ENCODE measurements around the gene USP54. TPM values are rescaled to one million over a fixed set of nuclear protein-coding genes. Genes with fewer than 3 reads are reported as not detected.

Gene USP54
- total RNA-seq, 4 donors from 2014 or later: 10.6 to 73.7 (median 40.5) TPM

GRCh38 chr10:73629165-73629564, 38.0 kb upstream of the USP54 start:
- no peak overlapping the region for H3K4me3 ChIP-seq
- H3K27me3 ChIP-seq: no peaks in the 10 kb centered on the region
- no peaks in the 10 kb centered on the region for H3K4me1 ChIP-seq
- intact Hi-C loops (cut with DNase I; ENCODE audit: low total_unique reads): no loop called here
- no peaks in the 10 kb centered on the region for H3K36me3 ChIP-seq
- no peak for DNase-seq
- H3K9me3 ChIP-seq: no peaks in the 10 kb centered on the region
- H3K27ac ChIP-seq: no peak overlapping the region
- TF ChIP-seq CTCF (IDR thresholded peaks at IDR 0.05) (no peak), POLR2A (IDR thresholded peaks at IDR 0.05) (no peak)

- no peaks in the 10 kb centered on the region for H3K4me1 ChIP-seq
- no peak overlapping the region for H3K4me3 ChIP-seq
- TF ChIP-seq CTCF (IDR thresholded peaks at IDR 0.05) (no peak), POLR2A (IDR thresholded peaks at IDR 0.05) (no peak)
- no peaks in the 10 kb centered on the region for H3K36me3 ChIP-seq
- no peak overlapping the region for H3K27ac ChIP-seq
- intact Hi-C loops (cut with DNase I; ENCODE audit: low total_unique reads): no loop called here
- H3K9me3 ChIP-seq: no peaks in the 10 kb centered on the region
- H3K27me3 ChIP-seq: no peaks in the 10 kb centered on the region
- DNase-seq: no peak
Observed at GRCh38 chr10:73628405-73628804, 37.3 kb upstream of the USP54 start.

DNA sequence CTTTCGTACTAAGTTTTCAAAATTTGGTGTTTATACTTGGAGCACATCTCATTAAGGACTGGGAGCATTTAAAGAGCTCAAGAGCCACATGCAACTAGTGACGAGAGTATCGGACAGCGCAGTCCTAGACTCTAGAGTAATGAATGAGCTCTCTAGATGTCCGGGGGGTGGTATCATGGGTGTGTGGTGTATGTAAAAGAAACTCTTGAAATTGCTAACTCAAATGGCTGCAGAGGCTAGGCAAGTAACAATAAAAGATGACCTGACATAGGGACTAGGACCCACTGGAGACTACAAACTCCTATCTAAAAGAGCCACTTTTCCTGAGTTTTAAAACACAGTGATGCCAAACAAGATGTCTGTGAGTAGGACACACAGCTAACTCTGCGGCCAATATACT, 36.2 kb upstream of the USP54 start:
- no peaks in the 10 kb centered on the region for H3K36me3 ChIP-seq
- no peak for DNase-seq
- no peak overlapping the region for H3K4me3 ChIP-seq
- H3K27me3 ChIP-seq: no peaks in the 10 kb centered on the region
- no peak overlapping the region for H3K27ac ChIP-seq
- no peaks in the 10 kb centered on the region for H3K9me3 ChIP-seq
- TF ChIP-seq CTCF (IDR thresholded peaks at IDR 0.05) (no peak), POLR2A (IDR thresholded peaks at IDR 0.05) (no peak)
- intact Hi-C loops (cut with DNase I; ENCODE audit: low total_unique reads): no loop called here
- H3K4me1 ChIP-seq: no peaks in the 10 kb centered on the region

DNA sequence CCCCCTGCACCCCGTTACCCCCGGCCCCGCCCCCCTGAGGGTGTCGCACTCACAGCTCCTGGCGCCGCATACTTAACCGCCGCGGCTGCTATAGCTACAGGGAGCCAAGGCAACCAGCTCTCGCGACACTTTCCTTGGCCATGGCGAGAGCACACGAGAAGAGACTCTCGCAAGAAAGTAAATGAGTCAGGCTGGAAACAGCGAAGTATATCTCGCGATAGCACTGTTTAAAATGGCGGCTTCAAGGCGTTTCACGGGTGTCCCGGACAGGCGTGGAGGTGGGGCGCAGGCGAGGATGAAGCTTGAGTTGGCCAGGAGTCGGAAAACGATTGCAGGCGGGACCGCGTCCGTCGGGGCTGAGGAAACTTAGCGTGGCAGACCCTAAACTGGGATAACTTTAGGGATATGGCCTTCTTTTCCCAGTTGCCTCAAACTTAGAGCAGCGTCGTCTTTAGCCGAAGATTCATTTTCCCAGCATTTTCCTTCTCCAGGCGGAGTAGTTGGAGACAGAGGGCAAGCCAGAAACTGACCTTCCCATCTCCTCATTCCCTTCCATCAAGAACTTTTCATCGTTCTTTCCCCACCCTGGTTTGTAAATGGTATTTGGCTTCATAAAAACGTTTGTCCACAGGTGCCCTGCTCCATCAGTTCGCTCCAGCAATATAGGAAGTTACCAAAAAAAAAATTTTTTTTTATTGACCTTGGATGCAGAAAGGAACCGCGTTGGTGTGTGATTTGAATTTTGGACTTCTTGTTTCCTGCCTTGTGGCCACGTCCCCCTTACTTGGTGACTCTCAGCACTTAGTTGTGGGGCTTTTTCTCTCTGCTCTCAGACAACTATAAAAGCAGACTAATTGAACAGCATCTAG, 35.0 kb upstream of the USP54 start:
- peak; percentile 91 to 96 for DNase-seq
- no peaks in the 10 kb centered on the region for H3K4me1 ChIP-seq
- TF ChIP-seq POLR2A (IDR thresholded peaks at IDR 0.05) (peak; percentile 52 to 69), CTCF (IDR thresholded peaks at IDR 0.05) (peak in 1 of 4 experiments; percentile 16)
- peak overlapping the region; percentile 72 to 81 for H3K27ac ChIP-seq
- intact Hi-C loops (cut with DNase I; ENCODE audit: low total_unique reads): no loop called here
- peak overlapping the region; percentile 67 to 92 for H3K4me3 ChIP-seq
- H3K36me3 ChIP-seq: no peaks in the 10 kb centered on the region
- no peaks in the 10 kb centered on the region for H3K27me3 ChIP-seq
- no peaks in the 10 kb centered on the region for H3K9me3 ChIP-seq

DNA sequence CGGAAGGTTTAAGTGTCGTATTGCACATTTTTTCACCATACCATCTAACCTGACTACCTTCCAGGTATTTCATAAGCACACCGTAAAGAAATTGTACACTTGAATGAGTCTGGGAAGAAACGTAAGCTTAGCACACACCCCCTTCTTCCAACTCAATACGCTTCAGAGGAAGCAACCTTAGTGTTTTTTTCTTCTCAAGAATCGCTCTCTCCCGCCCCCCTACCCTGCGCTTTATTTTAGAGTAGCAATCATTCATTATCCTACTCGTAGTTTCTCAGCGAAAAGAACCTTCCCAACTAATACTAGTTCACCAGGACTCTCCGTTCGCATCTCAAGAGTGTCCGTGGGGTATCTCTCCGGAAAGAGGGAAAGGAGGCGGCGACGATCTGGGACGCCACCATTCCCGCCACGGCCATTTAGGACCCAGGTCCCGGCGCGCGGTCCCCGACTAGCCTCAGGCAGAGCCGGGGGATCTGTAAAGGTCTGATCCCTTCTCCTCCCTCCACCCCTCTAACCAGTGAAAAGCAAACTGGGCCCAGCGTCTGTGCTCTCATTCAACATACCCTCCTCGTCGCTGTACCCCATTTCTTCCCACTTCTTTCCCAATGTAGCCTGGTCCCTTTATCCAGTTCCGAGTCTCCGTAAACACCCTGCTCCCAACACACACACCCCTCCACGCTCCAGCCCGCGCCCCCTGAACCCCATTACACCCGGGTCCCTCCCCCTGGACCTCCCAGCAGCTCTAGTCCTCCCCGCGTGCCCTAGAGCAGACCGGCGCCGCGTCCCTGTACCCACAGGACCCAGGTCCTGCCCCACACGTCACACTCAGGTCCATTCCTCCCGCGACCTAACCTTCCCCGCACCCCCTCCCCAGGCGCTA, 34.1 kb upstream of the USP54 start:
- DNase-seq: no peak

More for the DNA sequence above, 34.1 kb upstream of the USP54 start:
- H3K4me1 ChIP-seq: no peaks in the 10 kb centered on the region
- H3K36me3 ChIP-seq: no peaks in the 10 kb centered on the region
- intact Hi-C loops (cut with DNase I; ENCODE audit: low total_unique reads): no loop called here
- peak overlapping the region; percentile 72 to 81 for H3K27ac ChIP-seq
- no peaks in the 10 kb centered on the region for H3K27me3 ChIP-seq
- H3K9me3 ChIP-seq: no peaks in the 10 kb centered on the region
- TF ChIP-seq CTCF (IDR thresholded peaks at IDR 0.05): no peak
- H3K4me3 ChIP-seq: peak overlapping the region; percentile 67 to 92

Data from uterus (tissue), 4 donors.